RWPE2 (cell line): ENCODE results near the gene KCNAB1.

Source experiments
- ATAC-seq: fragments of 200-7000 bp; cut with Tn5 transposase; 3 replicates; pipeline ENCODE4 v1.9.1; 2021; ENCODE audit warnings: low read depth
- DNase-seq: peaks from one replicate; pipeline ENCODE4 v3.0.0-alpha.2; 2020; ENCODE audit warnings: low spot score
- H3K27ac ChIP-seq: fragments of 450-650 bp; 2 replicates; pipeline ENCODE4 v1.5.1; 2017; ENCODE audit warnings: mild to moderate bottlenecking; ENCODE audit not compliant: poor library complexity, severe bottlenecking
- H3K27me3 ChIP-seq: fragments of 250-450 bp; sonication (Bioruptor Pico); 2 replicates; pipeline ENCODE4 v1.5.1; 2021; ENCODE audit warnings: mild to moderate bottlenecking, moderate library complexity; ENCODE audit not compliant: insufficient read depth, poor library complexity, severe bottlenecking
- H3K36me3 ChIP-seq: fragments of 250-450 bp; sonication (Bioruptor Pico); 2 replicates; pipeline ENCODE4 v1.5.1; 2020; ENCODE audit warnings: low read depth, mild to moderate bottlenecking, moderate library complexity
- H3K4me1 ChIP-seq: fragments of 250-450 bp; sonication (Bioruptor Pico); 2 replicates; pipeline ENCODE4 v1.5.1; 2021; ENCODE audit warnings: mild to moderate bottlenecking, moderate library complexity; ENCODE audit not compliant: insufficient read depth, poor library complexity, severe bottlenecking
- H3K4me3 ChIP-seq: fragments of 250-450 bp; sonication (Bioruptor Pico); 2 replicates; pipeline ENCODE4 v1.5.1; 2021; ENCODE audit warnings: mild to moderate bottlenecking, moderate library complexity; ENCODE audit not compliant: severe bottlenecking
- H3K9me3 ChIP-seq: fragments of 250-450 bp; sonication (Bioruptor Pico); 2 replicates; pipeline ENCODE4 v1.5.1; 2021; ENCODE audit warnings: mild to moderate bottlenecking, moderate library complexity; ENCODE audit not compliant: severe bottlenecking
- TF ChIP-seq, protein P1 (sequence below): fragments of 450-650 bp; IDR thresholded peaks from one replicate; pipeline ENCODE4 v1.5.1; 2017; ENCODE audit warnings: mild to moderate bottlenecking, moderate library complexity; ENCODE audit not compliant: poor library complexity, severe bottlenecking

The KCNAB1 gene

DNA sequence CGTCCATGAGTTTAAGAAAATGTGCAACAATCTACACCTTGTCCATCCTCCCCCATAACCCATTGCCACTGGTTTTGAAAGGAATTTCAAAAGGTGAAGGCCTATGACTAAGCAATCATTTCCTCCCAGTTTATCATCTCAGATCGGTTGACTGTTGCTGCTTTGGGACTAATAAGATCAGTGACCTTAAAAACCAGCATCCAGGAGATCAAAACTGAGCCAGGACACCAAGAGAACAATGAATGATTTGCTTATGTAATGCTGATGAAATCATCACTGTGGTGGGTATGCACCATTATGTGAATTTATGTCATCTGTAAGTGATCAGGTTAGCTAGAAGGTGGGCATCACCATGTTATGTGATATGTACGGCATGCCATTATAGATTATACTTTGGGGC, 239.0 kb downstream of the KCNAB1 start:
- H3K4me3 ChIP-seq, result no peak overlapping the region
- H3K36me3 ChIP-seq, result no peaks in the 10 kb centered on the region
- H3K4me1 ChIP-seq, result no peaks in the 10 kb centered on the region
- TF ChIP-seq, protein P1, sequence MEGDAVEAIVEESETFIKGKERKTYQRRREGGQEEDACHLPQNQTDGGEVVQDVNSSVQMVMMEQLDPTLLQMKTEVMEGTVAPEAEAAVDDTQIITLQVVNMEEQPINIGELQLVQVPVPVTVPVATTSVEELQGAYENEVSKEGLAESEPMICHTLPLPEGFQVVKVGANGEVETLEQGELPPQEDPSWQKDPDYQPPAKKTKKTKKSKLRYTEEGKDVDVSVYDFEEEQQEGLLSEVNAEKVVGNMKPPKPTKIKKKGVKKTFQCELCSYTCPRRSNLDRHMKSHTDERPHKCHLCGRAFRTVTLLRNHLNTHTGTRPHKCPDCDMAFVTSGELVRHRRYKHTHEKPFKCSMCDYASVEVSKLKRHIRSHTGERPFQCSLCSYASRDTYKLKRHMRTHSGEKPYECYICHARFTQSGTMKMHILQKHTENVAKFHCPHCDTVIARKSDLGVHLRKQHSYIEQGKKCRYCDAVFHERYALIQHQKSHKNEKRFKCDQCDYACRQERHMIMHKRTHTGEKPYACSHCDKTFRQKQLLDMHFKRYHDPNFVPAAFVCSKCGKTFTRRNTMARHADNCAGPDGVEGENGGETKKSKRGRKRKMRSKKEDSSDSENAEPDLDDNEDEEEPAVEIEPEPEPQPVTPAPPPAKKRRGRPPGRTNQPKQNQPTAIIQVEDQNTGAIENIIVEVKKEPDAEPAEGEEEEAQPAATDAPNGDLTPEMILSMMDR, result no peak
- ATAC-seq, result no peak
- H3K27me3 ChIP-seq, result no peaks in the 10 kb centered on the region
- no peak overlapping the region for H3K27ac ChIP-seq
- H3K9me3 ChIP-seq, result no peaks in the 10 kb centered on the region
- no peak for DNase-seq

DNA sequence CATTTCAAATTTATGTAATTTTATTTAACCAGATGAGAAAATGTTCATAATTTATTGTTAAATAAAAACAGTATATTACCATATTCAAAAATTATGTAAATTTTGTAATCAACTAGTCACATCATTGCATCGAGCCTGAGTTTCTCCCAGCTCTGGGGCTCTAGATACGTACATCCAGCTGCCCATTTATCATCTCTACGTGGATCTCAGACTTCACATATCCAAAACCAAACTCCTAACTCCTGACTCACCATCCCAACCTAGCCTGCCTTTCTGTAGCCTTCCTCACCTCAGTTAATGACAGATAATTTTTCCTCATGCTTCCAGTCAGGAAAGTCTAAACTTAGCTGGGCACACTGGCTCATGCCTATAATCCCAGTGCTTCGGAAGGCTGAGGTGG, 239.7 kb downstream of the KCNAB1 start:
- H3K9me3 ChIP-seq, result no peaks in the 10 kb centered on the region
- no peaks in the 10 kb centered on the region for H3K27me3 ChIP-seq
- H3K4me1 ChIP-seq, result no peaks in the 10 kb centered on the region
- no peak for DNase-seq
- H3K4me3 ChIP-seq, result no peak overlapping the region
- ATAC-seq, result no peak
- TF ChIP-seq, protein P1, result no peak
- H3K27ac ChIP-seq, result no peak overlapping the region
- H3K36me3 ChIP-seq, result no peaks in the 10 kb centered on the region

DNA sequence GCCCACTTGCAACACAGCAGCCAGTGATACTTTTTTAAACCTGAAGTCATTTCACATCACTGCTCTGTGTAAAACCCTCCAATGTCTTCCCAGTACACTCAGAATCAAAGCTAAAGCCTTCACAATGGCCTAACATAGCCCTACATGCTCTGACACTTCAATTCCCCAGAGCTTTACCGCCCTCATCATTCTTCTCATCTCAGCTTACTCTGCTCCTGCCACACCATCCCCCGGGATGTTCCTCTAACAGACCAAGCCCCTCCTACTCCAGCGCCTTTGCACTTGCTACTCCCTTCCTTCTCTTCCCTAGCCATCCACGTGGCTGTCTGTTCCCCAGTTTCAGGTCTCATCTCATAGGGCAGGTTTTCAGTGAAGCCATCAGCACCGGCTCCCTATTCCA, 240.6 kb downstream of the KCNAB1 start:
- Histone ChIP-seq H3K9me3 (no peaks in the 10 kb centered on the region), H3K27ac (no peak overlapping the region), H3K4me3 (no peak overlapping the region), H3K27me3 (no peaks in the 10 kb centered on the region), H3K4me1 (no peaks in the 10 kb centered on the region), H3K36me3 (no peaks in the 10 kb centered on the region)
- DNase-seq, result no peak
- ATAC-seq, result no peak
- TF ChIP-seq, protein P1, result no peak

DNA sequence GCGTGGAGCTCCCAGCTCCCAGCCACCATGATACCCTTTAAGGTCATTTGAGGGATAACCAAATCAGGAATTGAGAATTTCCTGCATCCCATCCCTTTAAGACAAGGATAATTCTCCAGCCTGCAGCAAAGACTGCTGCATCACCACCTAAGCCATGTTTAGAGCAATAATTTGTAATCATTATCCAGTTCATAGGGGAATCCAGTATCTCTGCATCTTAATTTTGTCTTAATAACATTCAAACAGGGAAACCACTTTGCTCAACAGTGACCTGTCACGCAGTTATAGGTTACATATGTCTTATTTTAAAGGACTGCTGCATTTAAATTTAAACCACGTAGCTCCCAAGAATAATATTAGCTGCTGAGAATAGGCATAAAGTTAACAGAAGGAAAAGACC, 246.2 kb downstream of the KCNAB1 start:
- TF ChIP-seq, protein P1, result no peak
- no peaks in the 10 kb centered on the region for H3K4me1 ChIP-seq
- ATAC-seq (no peak), DNase-seq (no peak)
- H3K27ac ChIP-seq, result no peak overlapping the region
- H3K27me3 ChIP-seq, result no peaks in the 10 kb centered on the region
- H3K4me3 ChIP-seq, result no peak overlapping the region
- H3K36me3 ChIP-seq, result no peaks in the 10 kb centered on the region
- H3K9me3 ChIP-seq, result no peaks in the 10 kb centered on the region

DNA sequence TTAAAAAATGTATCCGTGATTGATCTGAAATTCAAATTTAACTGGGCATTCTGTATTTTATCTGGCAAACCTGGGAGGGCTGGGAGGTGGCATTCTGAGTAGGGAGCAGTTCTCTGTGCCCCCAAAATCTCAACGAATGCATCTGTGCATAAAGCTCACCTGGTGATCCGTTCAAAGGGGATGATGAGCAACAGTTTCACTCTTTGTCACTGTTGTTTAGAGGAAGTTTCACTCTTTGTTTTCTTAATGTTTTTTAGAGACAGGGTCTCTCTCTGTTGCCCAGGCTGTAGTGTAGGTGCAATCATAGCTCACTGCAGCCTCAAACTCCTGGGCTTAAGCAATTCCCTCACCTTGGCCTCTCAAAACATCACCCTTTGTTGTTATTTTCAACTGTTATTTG, 247.8 kb downstream of the KCNAB1 start:
- DNase-seq (no peak), ATAC-seq (no peak)
- Histone ChIP-seq H3K9me3 (no peaks in the 10 kb centered on the region), H3K4me1 (no peaks in the 10 kb centered on the region), H3K27me3 (no peaks in the 10 kb centered on the region), H3K4me3 (no peak overlapping the region), H3K36me3 (no peaks in the 10 kb centered on the region), H3K27ac (no peak overlapping the region)
- TF ChIP-seq, protein P1, result no peak
